WTC11 (cell line): Measurements from ENCODE around the gene SLC22A4. TPM values are rescaled to one million over a fixed set of nuclear protein-coding genes. Genes with fewer than 3 reads are reported as not detected.

Experiments used
- ATAC-seq: fragments of 200-7000 bp; cut with Tn5 transposase; 2 replicates; pipeline ENCODE4 v1.10.0; 2021; ENCODE audit warnings: mild to moderate bottlenecking, moderate library complexity
- CTCF ChIA-PET: fragments of 300-600 bp; sonication (Branson Sonifier 250); formaldehyde crosslinking; loops from one replicate; lab custom pipeline; 2021; ENCODE audit warnings: antibody characterized with exemption; lab: Charles Lee
- POLR2A ChIA-PET: fragments of 350-600 bp; sonication (Branson Sonifier 250); formaldehyde crosslinking; loops from one replicate; lab custom pipeline; 2021; ENCODE audit warnings: antibody characterized with exemption; lab: Charles Lee
- DNase-seq: peaks from one replicate; pipeline ENCODE4 v3.0.0; 2021; ENCODE audit warnings: low spot score
- H3K27ac Mint-ChIP-seq: 2 replicates; pipeline ENCODE4 v1.8.0; 2021; ENCODE audit warnings: mixed read lengths
- H3K27me3 Mint-ChIP-seq: 2 replicates; pipeline ENCODE4 v1.8.0; 2021; ENCODE audit warnings: low read depth, mild to moderate bottlenecking, moderate library complexity, mixed read lengths
- H3K36me3 Mint-ChIP-seq: 2 replicates; pipeline ENCODE4 v1.8.0; 2021; ENCODE audit warnings: mixed read lengths
- H3K4me1 Mint-ChIP-seq: 2 replicates; pipeline ENCODE4 v1.8.0; 2022; ENCODE audit warnings: mixed read lengths
- H3K4me3 Mint-ChIP-seq: 2 replicates; pipeline ENCODE4 v1.8.0; 2021; ENCODE audit warnings: mild to moderate bottlenecking, moderate library complexity, mixed read lengths
- H3K9me3 Mint-ChIP-seq: 2 replicates; pipeline ENCODE4 v1.8.0; 2021; ENCODE audit warnings: mixed read lengths
- ATF3 ChIP-seq: sonication (generic); formaldehyde crosslinking; conservative IDR thresholded peaks from 2 replicates; pipeline ENCODE4 v1.8.1; 2022; ENCODE audit warnings: mild to moderate bottlenecking, missing genetic modification reagents
- CDX4 ChIP-seq: fragments of 250-450 bp; sonication (Bioruptor Pico); IDR thresholded peaks from 2 replicates; pipeline ENCODE4 v1.9.0; 2021; ENCODE audit warnings: moderate library complexity, mild to moderate bottlenecking, inconsistent platforms, borderline replicate concordance
- CREB1 ChIP-seq: sonication (generic); formaldehyde crosslinking; IDR thresholded peaks from 2 replicates; pipeline ENCODE4 v1.8.0; 2023; ENCODE audit warnings: mild to moderate bottlenecking, missing genetic modification reagents
- CTCF ChIP-seq: fragments of 200-600 bp; IDR thresholded peaks from 2 replicates; pipeline ENCODE4 v1.8.0; 2022; ENCODE audit warnings: antibody characterized with exemption
- EMX1 ChIP-seq: fragments of 250-450 bp; sonication (Bioruptor Pico); IDR thresholded peaks from 2 replicates; pipeline ENCODE4 v1.8.0; 2021; ENCODE audit warnings: mild to moderate bottlenecking
- FOXJ3 ChIP-seq: sonication (generic); formaldehyde crosslinking; IDR thresholded peaks from 2 replicates; pipeline ENCODE4 v1.9.0; 2021; ENCODE audit warnings: missing genetic modification reagents, mild to moderate bottlenecking, borderline replicate concordance
- FOXP4 ChIP-seq: sonication (generic); formaldehyde crosslinking; IDR thresholded peaks from 2 replicates; pipeline ENCODE4 v1.8.0; 2022; ENCODE audit warnings: mild to moderate bottlenecking, missing genetic modification reagents
- GTF2I ChIP-seq: fragments of 250-450 bp; sonication (Bioruptor Pico); conservative IDR thresholded peaks from 2 replicates; pipeline ENCODE4 v1.4.0; 2021; ENCODE audit warnings: mild to moderate bottlenecking
- MLX ChIP-seq: sonication (generic); formaldehyde crosslinking; IDR thresholded peaks from 2 replicates; pipeline ENCODE4 v1.8.1; 2023; ENCODE audit warnings: mild to moderate bottlenecking, missing genetic modification reagents, moderate library complexity
- NFE2L1 ChIP-seq: sonication (generic); formaldehyde crosslinking; IDR thresholded peaks from 2 replicates; pipeline ENCODE4 v1.8.1; 2023; ENCODE audit warnings: missing genetic modification reagents
- NFYB ChIP-seq: sonication (generic); formaldehyde crosslinking; conservative IDR thresholded peaks from 2 replicates; pipeline ENCODE4 v1.8.0; 2022; ENCODE audit warnings: low read depth, missing genetic modification reagents
- PRRX2 ChIP-seq: fragments of 250-450 bp; sonication (Bioruptor Pico); IDR thresholded peaks from 2 replicates; pipeline ENCODE4 v1.8.0; 2021; ENCODE audit warnings: mild to moderate bottlenecking
- RELA ChIP-seq: sonication (generic); formaldehyde crosslinking; IDR thresholded peaks from 2 replicates; pipeline ENCODE4 v1.8.1; 2022; ENCODE audit warnings: missing genetic modification reagents, mild to moderate bottlenecking, borderline replicate concordance
- RORB ChIP-seq: fragments of 250-450 bp; sonication (Bioruptor Pico); IDR thresholded peaks from 2 replicates; pipeline ENCODE4 v1.9.0; 2021; ENCODE audit warnings: mild to moderate bottlenecking
- SMAD4 ChIP-seq: sonication (generic); formaldehyde crosslinking; IDR thresholded peaks from 2 replicates; pipeline ENCODE4 v1.8.0; 2022; ENCODE audit warnings: mild to moderate bottlenecking, missing genetic modification reagents
- SP1 ChIP-seq: sonication (generic); formaldehyde crosslinking; conservative IDR thresholded peaks from 2 replicates; pipeline ENCODE4 v1.8.1; 2022; ENCODE audit warnings: missing genetic modification reagents
- TP53 ChIP-seq: sonication (generic); formaldehyde crosslinking; IDR thresholded peaks from 2 replicates; pipeline ENCODE4 v1.8.1; 2023; ENCODE audit warnings: mild to moderate bottlenecking, missing genetic modification reagents
- ZBTB21 ChIP-seq: sonication (generic); formaldehyde crosslinking; IDR thresholded peaks from 2 replicates; pipeline ENCODE4 v1.8.1; 2023; ENCODE audit warnings: mild to moderate bottlenecking, missing genetic modification reagents, borderline replicate concordance
- ZNF219 ChIP-seq: sonication (generic); formaldehyde crosslinking; IDR thresholded peaks from 2 replicates; pipeline ENCODE4 v1.8.0; 2023; ENCODE audit warnings: missing genetic modification reagents, mild to moderate bottlenecking, borderline replicate concordance
- ZNF317 ChIP-seq: sonication (generic); formaldehyde crosslinking; IDR thresholded peaks from 2 replicates; pipeline ENCODE4 v1.8.1; 2023; ENCODE audit warnings: low read depth, mild to moderate bottlenecking, moderate library complexity, missing genetic modification reagents, borderline replicate concordance
- total RNA-seq: library from RNA; stranded (reverse); gene quantifications from 3 replicates; pipeline ENCODE4 v1.2.3, GENCODE V29; 2021
- TF ChIP-seq, protein P1 (sequence below): sonication (generic); formaldehyde crosslinking; IDR thresholded peaks from 2 replicates; pipeline ENCODE4 v1.8.1; 2023; ENCODE audit warnings: mild to moderate bottlenecking, missing genetic modification reagents, borderline replicate concordance
- TF ChIP-seq, protein P2 (sequence below): sonication (generic); formaldehyde crosslinking; IDR thresholded peaks from 2 replicates; pipeline ENCODE4 v1.8.0; 2022; ENCODE audit warnings: mild to moderate bottlenecking, missing genetic modification reagents
- TF ChIP-seq, protein P3 (sequence below): fragments of 250-450 bp; sonication (Bioruptor Pico); IDR thresholded peaks from 2 replicates; pipeline ENCODE4 v1.9.0; 2021; ENCODE audit warnings: mild to moderate bottlenecking

Gene SLC22A4
- total RNA-seq, 1 experiment from 2014 or later: 0.35 TPM

- peaks cover 11% of the 10 kb centered on the region for H3K36me3 Mint-ChIP-seq
- TF ChIP-seq CDX4 (CRISPR knock-in tag) (no peak), FOXJ3 (no peak), GTF2I (CRISPR knock-in tag) (no peak), FOXP4 (CRISPR knock-in tag) (no peak), RELA (no peak), RORB (CRISPR knock-in tag) (no peak), NFE2L1 (no peak), PRRX2 (CRISPR knock-in tag) (no peak), EMX1 (CRISPR knock-in tag) (no peak), CTCF (no peak)
- TF ChIP-seq, protein P1, sequence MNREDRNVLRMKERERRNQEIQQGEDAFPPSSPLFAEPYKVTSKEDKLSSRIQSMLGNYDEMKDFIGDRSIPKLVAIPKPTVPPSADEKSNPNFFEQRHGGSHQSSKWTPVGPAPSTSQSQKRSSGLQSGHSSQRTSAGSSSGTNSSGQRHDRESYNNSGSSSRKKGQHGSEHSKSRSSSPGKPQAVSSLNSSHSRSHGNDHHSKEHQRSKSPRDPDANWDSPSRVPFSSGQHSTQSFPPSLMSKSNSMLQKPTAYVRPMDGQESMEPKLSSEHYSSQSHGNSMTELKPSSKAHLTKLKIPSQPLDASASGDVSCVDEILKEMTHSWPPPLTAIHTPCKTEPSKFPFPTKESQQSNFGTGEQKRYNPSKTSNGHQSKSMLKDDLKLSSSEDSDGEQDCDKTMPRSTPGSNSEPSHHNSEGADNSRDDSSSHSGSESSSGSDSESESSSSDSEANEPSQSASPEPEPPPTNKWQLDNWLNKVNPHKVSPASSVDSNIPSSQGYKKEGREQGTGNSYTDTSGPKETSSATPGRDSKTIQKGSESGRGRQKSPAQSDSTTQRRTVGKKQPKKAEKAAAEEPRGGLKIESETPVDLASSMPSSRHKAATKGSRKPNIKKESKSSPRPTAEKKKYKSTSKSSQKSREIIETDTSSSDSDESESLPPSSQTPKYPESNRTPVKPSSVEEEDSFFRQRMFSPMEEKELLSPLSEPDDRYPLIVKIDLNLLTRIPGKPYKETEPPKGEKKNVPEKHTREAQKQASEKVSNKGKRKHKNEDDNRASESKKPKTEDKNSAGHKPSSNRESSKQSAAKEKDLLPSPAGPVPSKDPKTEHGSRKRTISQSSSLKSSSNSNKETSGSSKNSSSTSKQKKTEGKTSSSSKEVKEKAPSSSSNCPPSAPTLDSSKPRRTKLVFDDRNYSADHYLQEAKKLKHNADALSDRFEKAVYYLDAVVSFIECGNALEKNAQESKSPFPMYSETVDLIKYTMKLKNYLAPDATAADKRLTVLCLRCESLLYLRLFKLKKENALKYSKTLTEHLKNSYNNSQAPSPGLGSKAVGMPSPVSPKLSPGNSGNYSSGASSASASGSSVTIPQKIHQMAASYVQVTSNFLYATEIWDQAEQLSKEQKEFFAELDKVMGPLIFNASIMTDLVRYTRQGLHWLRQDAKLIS (CRISPR knock-in tag): no peak
- no peak overlapping the region for H3K27ac Mint-ChIP-seq
- no peak for DNase-seq
- CTCF ChIA-PET: interaction anchor here (1.2 to 6.5 kb wide), 2 partner anchors 9 to 26 kb away, joined by 3 to 47 read pairs; no protein-coding TSS in a partner anchor
- H3K4me3 Mint-ChIP-seq: no peak overlapping the region
- peaks cover 6% of the 10 kb centered on the region; the same call in 1 of the 2 replicates for H3K4me1 Mint-ChIP-seq
- no peak for ATAC-seq
- H3K27me3 Mint-ChIP-seq: no peaks in the 10 kb centered on the region; the same call in none of the 2 replicates
- POLR2A ChIA-PET: no interaction called here
- peaks cover 33% of the 10 kb centered on the region for H3K9me3 Mint-ChIP-seq
These were observed 47.4 kb upstream of the SLC22A4 start for GRCh38 chr5:132246806-132247205.

- Mint-ChIP-seq H3K27me3 (peaks cover under 1% of the 10 kb centered on the region; the same call in 1 of the 2 replicates), H3K9me3 (peaks cover 4% of the 10 kb centered on the region; the same call in 1 of the 2 replicates), H3K4me1 (peaks cover 6% of the 10 kb centered on the region; the same call in 1 of the 2 replicates), H3K27ac (no peak overlapping the region), H3K4me3 (no peak overlapping the region), H3K36me3 (no peaks in the 10 kb centered on the region)
- no peak for ATAC-seq
- CTCF ChIA-PET: interaction anchor here (1.2 to 6.5 kb wide), 4 partner anchors 13 to 70 kb away, joined by 4 to 47 read pairs (median 5); partner anchors contain the start of gene P4HA2
- POLR2A ChIA-PET: no interaction called here
- no peak for DNase-seq
- TF ChIP-seq ZBTB21 (CRISPR knock-in tag) (no peak), ZNF317 (CRISPR knock-in tag) (no peak), SP1 (no peak), CTCF (no peak), RELA (no peak), MLX (no peak), CREB1 (no peak), FOXJ3 (no peak), ZNF219 (CRISPR knock-in tag) (no peak), SMAD4 (no peak), NFYB (CRISPR knock-in tag) (no peak), TP53 (CRISPR knock-in tag) (no peak), ATF3 (CRISPR knock-in tag) (no peak)
- TF ChIP-seq, protein P2, sequence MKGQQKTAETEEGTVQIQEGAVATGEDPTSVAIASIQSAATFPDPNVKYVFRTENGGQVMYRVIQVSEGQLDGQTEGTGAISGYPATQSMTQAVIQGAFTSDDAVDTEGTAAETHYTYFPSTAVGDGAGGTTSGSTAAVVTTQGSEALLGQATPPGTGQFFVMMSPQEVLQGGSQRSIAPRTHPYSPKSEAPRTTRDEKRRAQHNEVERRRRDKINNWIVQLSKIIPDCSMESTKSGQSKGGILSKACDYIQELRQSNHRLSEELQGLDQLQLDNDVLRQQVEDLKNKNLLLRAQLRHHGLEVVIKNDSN (CRISPR knock-in tag): no peak
- TF ChIP-seq, protein P3, sequence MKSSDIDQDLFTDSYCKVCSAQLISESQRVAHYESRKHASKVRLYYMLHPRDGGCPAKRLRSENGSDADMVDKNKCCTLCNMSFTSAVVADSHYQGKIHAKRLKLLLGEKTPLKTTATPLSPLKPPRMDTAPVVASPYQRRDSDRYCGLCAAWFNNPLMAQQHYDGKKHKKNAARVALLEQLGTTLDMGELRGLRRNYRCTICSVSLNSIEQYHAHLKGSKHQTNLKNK (CRISPR knock-in tag): no peak
These were observed 43.6 kb upstream of the SLC22A4 start for GRCh38 chr5:132250547-132250946.
